Measurements from ENCODE around the gene H1-8. TPM values are rescaled to one million over a fixed set of nuclear protein-coding genes. Genes with fewer than 3 reads are reported as not detected.

The H1-8 gene
- total and polyA plus RNA-seq, 4 donors = not detected

Small RNAs within 50 kb of the gene (small RNA-seq; reads per million reads assigned to genes)
- gene RN7SL752P (ENCODE audit: low replicate concordance) = not detected

Other genes with a start within 250 kb of the H1-8 start
- 1 to 10 TPM in 1 of 2 donors, under 1 TPM in 1; 0.50 to 4.9 TPM for gene EFCAB12, start 114.5 kb upstream of the H1-8 start, total RNA-seq
- gene EFCAB12, start 114.5 kb upstream of the H1-8 start, polyA plus RNA-seq (ENCODE audit: insufficient read length in 2 of 2) = 1 to 10 TPM; 6.8 to 7.9 TPM
- gene MBD4, start 103.2 kb upstream of the H1-8 start, total RNA-seq = 10 to 100 TPM; 25.1 to 35.2 TPM
- gene MBD4, start 103.2 kb upstream of the H1-8 start, polyA plus RNA-seq (ENCODE audit: insufficient read length in 2 of 2) = 10 to 100 TPM; 30.4 to 32.1 TPM
- gene IFT122, start 103.0 kb upstream of the H1-8 start, total RNA-seq = 10 to 100 TPM; 26.5 to 44.0 TPM
- gene IFT122, start 103.0 kb upstream of the H1-8 start, polyA plus RNA-seq (ENCODE audit: insufficient read length in 2 of 2) = 10 to 100 TPM; 34.5 to 38.8 TPM
- gene RHO, start 14.5 kb upstream of the H1-8 start, total RNA-seq = under 1 TPM in 1 of 2 donors, not detected in 1; 0.06 TPM
- not detected for gene RHO, start 14.5 kb upstream of the H1-8 start, polyA plus RNA-seq (ENCODE audit: insufficient read length in 2 of 2)
- 100 to 1,000 TPM in 1 of 2 donors, 10 to 100 TPM in 1; 59.0 to 110 TPM for gene PLXND1, start 63.5 kb downstream of the H1-8 start, total RNA-seq
- 10 to 100 TPM; 61.7 to 70.2 TPM for gene PLXND1, start 63.5 kb downstream of the H1-8 start, polyA plus RNA-seq (ENCODE audit: insufficient read length in 2 of 2)